Ishikawa (cell line): ENCODE data around the gene C17orf107.

Source experiments
- CEBPB ChIP-seq: IDR thresholded peaks from 2 replicates; pipeline ENCODE4 v1.6.1; 2012
- CREB1 ChIP-seq: IDR thresholded peaks from 2 replicates; pipeline ENCODE4 v1.6.1; 2012; ENCODE audit warnings: low read depth
- EGR1 ChIP-seq: IDR thresholded peaks from 2 replicates; pipeline ENCODE4 v1.6.1; 2012
- EP300 ChIP-seq: IDR thresholded peaks from 2 replicates; pipeline ENCODE4 v1.6.1; 2012; ENCODE audit warnings: borderline replicate concordance
- FOXM1 ChIP-seq: IDR thresholded peaks from 2 replicates; pipeline ENCODE4 v1.6.1; 2012; ENCODE audit warnings: low read depth, borderline replicate concordance
- NFIC ChIP-seq: IDR thresholded peaks from 2 replicates; pipeline ENCODE4 v1.6.1; 2012
- RAD21 ChIP-seq: IDR thresholded peaks from 2 replicates; pipeline ENCODE4 v1.6.1; 2012; ENCODE audit warnings: low read depth
- TAF1 ChIP-seq: IDR thresholded peaks from 2 replicates; pipeline ENCODE4 v1.6.1; 2012; ENCODE audit warnings: low read depth, mild to moderate bottlenecking
- TCF12 ChIP-seq: IDR thresholded peaks from 2 replicates; pipeline ENCODE4 v1.6.1; 2012; ENCODE audit warnings: low read depth
- TEAD4 ChIP-seq: IDR thresholded peaks from 2 replicates; pipeline ENCODE4 v1.6.1; 2012
- YY1 ChIP-seq: IDR thresholded peaks from 2 replicates; pipeline ENCODE4 v1.6.1; 2012; ENCODE audit warnings: low read depth
- ZBTB7A ChIP-seq: IDR thresholded peaks from 2 replicates; pipeline ENCODE4 v1.6.1; 2012; ENCODE audit warnings: low read depth
- TF ChIP-seq, protein P1 (sequence below): IDR thresholded peaks from 2 replicates; pipeline ENCODE4 v1.6.1; 2012
- TF ChIP-seq, protein P2 (sequence below): IDR thresholded peaks from 2 replicates; pipeline ENCODE4 v1.6.1; 2012
- TF ChIP-seq, protein P3 (sequence below): IDR thresholded peaks from 2 replicates; pipeline ENCODE4 v1.6.1; 2012; ENCODE audit warnings: low read depth, mild to moderate bottlenecking

The C17orf107 gene

DNA sequence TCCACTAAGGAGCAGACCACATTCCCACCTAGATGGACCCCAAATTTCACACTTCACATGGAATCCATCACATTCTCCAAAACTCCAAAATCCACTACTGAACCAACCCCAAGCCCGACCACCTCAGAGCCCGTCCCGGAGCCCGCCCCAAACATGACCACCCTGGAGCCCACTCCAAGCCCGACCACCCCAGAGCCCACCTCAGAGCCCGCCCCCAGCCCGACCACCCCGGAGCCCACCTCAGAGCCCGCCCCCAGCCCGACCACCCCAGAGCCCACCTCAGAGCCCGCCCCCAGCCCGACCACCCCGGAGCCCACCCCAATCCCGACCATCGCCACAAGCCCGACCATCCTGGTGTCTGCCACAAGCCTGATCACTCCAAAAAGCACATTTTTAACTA lies 34.3 kb downstream of the C17orf107 start:
- TF ChIP-seq CREB1 (no peak), RAD21 (no peak), ZBTB7A (no peak), NFIC (no peak), FOXM1 (no peak), YY1 (no peak), TEAD4 (no peak)
- TF ChIP-seq, protein P1, sequence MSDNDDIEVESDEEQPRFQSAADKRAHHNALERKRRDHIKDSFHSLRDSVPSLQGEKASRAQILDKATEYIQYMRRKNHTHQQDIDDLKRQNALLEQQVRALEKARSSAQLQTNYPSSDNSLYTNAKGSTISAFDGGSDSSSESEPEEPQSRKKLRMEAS: no peak

DNA sequence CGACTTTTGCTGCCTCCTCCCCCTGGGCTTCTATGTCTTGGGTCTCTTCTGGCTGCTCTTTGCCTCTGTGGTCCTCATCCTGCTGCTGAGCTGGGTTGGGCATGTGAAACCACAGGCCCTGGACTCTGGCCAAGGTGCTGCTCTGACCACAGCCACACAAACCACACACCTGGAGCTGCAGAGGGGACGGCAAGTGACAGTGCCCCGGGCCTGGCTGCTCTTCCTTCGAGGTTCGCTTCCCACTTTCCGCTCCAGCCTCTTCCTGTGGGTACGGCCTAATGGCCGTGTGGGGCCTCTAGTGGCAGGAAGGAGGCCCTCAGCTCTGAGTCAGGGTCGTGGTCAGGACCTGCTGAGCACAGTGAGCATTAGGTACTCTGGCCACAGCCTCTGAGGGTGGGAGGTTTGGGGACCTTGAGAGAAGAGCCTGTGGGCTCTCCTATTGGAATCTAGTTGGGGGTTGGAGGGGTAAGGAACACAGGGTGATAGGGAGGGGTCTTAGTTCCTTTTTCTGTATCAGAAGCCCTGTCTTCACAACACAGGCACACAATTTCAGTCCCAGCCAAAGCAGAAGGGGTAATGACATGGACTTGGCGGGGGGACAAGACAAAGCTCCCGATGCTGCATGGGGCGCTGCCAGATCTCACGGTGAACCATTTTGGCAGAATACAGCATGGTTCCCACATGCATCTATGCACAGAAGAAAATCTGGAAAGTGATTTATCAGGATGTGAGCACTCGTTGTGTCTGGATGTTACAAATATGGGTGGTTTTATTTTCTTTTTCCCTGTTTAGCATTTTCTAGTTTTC lies 35.0 kb downstream of the C17orf107 start:
- peak; percentile 23; the same call in 1 of the 2 replicates for TF ChIP-seq NFIC
- no peak for TF ChIP-seq TCF12

DNA sequence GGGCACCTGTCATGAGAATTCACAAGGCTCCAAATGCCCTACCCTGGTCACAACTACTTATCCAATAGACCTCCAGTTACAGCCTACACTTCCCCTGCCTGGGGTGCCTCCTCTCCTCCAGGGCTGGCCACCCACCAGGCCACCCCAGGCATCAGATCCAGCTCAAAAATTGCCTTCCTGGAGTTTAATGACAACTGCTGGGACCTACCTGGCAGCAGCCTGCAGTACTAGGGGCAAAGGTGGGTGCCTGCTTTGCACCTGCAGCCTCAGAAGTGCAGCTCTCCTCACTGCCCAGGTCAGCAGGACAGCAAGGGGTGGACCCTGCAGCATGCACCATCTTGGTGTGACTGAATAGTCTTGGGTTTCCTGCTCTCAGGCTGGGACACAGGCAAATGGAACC lies 36.3 kb downstream of the C17orf107 start:
- TF ChIP-seq TEAD4: no peak
- TF ChIP-seq RAD21: no peak
- TF ChIP-seq, protein P2, sequence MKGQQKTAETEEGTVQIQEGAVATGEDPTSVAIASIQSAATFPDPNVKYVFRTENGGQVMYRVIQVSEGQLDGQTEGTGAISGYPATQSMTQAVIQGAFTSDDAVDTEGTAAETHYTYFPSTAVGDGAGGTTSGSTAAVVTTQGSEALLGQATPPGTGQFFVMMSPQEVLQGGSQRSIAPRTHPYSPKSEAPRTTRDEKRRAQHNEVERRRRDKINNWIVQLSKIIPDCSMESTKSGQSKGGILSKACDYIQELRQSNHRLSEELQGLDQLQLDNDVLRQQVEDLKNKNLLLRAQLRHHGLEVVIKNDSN: no peak
- TF ChIP-seq CREB1: no peak
- TF ChIP-seq ZBTB7A: no peak
- TF ChIP-seq, protein P1: no peak
- no peak for TF ChIP-seq FOXM1
- TF ChIP-seq EGR1: no peak
- TF ChIP-seq EP300: no peak
- TF ChIP-seq TAF1: no peak
- no peak for TF ChIP-seq YY1
- no peak for TF ChIP-seq CEBPB
- TF ChIP-seq, protein P3, sequence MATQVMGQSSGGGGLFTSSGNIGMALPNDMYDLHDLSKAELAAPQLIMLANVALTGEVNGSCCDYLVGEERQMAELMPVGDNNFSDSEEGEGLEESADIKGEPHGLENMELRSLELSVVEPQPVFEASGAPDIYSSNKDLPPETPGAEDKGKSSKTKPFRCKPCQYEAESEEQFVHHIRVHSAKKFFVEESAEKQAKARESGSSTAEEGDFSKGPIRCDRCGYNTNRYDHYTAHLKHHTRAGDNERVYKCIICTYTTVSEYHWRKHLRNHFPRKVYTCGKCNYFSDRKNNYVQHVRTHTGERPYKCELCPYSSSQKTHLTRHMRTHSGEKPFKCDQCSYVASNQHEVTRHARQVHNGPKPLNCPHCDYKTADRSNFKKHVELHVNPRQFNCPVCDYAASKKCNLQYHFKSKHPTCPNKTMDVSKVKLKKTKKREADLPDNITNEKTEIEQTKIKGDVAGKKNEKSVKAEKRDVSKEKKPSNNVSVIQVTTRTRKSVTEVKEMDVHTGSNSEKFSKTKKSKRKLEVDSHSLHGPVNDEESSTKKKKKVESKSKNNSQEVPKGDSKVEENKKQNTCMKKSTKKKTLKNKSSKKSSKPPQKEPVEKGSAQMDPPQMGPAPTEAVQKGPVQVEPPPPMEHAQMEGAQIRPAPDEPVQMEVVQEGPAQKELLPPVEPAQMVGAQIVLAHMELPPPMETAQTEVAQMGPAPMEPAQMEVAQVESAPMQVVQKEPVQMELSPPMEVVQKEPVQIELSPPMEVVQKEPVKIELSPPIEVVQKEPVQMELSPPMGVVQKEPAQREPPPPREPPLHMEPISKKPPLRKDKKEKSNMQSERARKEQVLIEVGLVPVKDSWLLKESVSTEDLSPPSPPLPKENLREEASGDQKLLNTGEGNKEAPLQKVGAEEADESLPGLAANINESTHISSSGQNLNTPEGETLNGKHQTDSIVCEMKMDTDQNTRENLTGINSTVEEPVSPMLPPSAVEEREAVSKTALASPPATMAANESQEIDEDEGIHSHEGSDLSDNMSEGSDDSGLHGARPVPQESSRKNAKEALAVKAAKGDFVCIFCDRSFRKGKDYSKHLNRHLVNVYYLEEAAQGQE: no peak
- TF ChIP-seq TCF12: no peak
- no peak for TF ChIP-seq NFIC

DNA sequence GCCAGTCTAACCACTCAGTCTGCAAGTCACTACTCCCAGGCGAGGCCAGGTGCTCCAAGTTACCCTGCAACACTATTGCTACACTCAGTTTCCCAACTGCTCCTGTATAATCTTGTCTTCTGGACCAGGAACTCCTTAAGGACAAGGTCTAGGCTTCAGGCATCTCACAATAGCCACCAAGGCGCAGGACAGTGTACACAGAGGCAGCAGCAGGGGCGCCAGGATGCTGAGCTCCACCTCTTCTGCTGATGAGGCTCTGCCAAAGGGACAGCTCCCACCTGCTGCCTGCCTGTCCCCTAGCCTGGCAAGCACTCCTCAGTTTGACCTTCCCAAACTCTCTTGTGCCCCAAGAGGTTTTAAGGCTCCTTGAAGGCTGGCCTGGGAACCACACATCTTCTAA lies 37.1 kb downstream of the C17orf107 start:
- TF ChIP-seq EGR1 (no peak), TEAD4 (no peak), CREB1 (no peak), NFIC (no peak), FOXM1 (no peak), RAD21 (no peak), EP300 (no peak), ZBTB7A (no peak), TAF1 (no peak), TCF12 (no peak), CEBPB (no peak), YY1 (no peak)
- TF ChIP-seq, protein P1: no peak
- TF ChIP-seq, protein P3: no peak
- TF ChIP-seq, protein P2: no peak

DNA sequence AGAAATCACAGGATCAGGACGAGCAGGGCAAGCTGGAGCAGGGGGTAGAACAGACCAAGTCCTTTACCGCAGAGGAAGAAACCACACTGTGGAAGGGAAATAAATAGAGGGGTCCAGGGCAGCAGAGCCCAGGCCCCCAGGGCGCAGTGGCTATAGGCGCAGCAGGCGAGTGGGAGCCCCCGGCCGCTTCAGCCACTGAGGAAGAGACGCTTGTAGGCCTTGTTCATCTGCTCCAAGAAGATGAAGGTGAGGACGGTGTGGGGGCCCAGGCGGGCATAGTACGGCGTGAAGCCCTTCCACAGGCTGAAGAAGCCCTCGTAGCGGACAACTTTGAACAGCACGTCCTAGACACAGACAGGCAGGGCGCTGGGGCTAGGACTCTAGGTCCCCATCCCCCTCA lies 38.2 kb downstream of the C17orf107 start:
- TF ChIP-seq CREB1: no peak
- TF ChIP-seq, protein P1: no peak
- no peak for TF ChIP-seq FOXM1
- no peak for TF ChIP-seq TEAD4
- TF ChIP-seq ZBTB7A: no peak
- TF ChIP-seq, protein P2: no peak
- TF ChIP-seq CEBPB: no peak
- no peak for TF ChIP-seq TCF12
